OCI-LY1 (cell line): ENCODE data around the gene FBRS.

Experiments used
- EZH2 ChIP-seq: fragments of 200-600 bp; sonication (generic), shearing (Covaris generic); IDR thresholded peaks from 2 replicates; pipeline ENCODE4 v1.8.0; 2017; ENCODE audit warnings: borderline replicate concordance, mixed run types, mild to moderate bottlenecking, antibody characterized with exemption, low read length, moderate library complexity, mixed read lengths
- TF ChIP-seq, protein P1 (sequence below): fragments of 200-600 bp; sonication (generic), shearing (Covaris generic); IDR thresholded peaks from 2 replicates; pipeline ENCODE4 v1.5.1; 2017; ENCODE audit warnings: mild to moderate bottlenecking, antibody characterized with exemption, low read length, moderate library complexity, mixed read lengths

DNA sequence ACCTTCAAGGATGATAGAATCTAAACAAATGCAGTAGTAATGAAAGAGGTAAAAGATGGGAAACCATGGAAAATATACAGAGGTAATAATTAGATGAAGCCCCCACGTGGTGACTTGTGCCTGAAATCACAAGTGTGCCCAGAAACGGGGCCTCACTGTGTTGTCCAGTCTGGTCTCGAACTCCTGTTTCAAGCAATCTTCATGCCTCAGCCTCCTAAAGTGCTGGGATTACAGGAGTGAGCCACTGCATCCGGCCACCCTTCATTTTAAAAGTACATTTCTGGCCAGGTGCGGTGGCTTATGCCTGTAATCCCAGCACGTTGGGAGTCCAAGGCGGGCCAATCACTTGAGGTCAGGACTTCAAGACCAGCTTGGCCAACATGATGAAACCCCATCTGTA lies 21.6 kb upstream of the FBRS start:
- TF ChIP-seq, protein P1, sequence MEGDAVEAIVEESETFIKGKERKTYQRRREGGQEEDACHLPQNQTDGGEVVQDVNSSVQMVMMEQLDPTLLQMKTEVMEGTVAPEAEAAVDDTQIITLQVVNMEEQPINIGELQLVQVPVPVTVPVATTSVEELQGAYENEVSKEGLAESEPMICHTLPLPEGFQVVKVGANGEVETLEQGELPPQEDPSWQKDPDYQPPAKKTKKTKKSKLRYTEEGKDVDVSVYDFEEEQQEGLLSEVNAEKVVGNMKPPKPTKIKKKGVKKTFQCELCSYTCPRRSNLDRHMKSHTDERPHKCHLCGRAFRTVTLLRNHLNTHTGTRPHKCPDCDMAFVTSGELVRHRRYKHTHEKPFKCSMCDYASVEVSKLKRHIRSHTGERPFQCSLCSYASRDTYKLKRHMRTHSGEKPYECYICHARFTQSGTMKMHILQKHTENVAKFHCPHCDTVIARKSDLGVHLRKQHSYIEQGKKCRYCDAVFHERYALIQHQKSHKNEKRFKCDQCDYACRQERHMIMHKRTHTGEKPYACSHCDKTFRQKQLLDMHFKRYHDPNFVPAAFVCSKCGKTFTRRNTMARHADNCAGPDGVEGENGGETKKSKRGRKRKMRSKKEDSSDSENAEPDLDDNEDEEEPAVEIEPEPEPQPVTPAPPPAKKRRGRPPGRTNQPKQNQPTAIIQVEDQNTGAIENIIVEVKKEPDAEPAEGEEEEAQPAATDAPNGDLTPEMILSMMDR, result no peak
- no peak for TF ChIP-seq EZH2
